ENCODE measurements around the gene B3GLCT. TPM values are rescaled to one million over a fixed set of nuclear protein-coding genes. Genes with fewer than 3 reads are reported as not detected.

B3GLCT gene
- total RNA-seq, 2 donors from 2014 or later, result 18.2 to 40.2 TPM

GRCh38 chr13:31223215-31223614 is 23.4 kb downstream of the B3GLCT start:
- no peak for DNase-seq (ENCODE audit: low spot score)
- Histone ChIP-seq H3K27me3 (no peaks in the 10 kb centered on the region), H3K9me3 (no peaks in the 10 kb centered on the region), H3K36me3 (no peaks in the 10 kb centered on the region), H3K27ac (peak overlapping the region; percentile 65 to 77), H3K4me1 (peaks cover 0 to 61% of the 10 kb centered on the region in 2 donors), H3K4me3 (no peak overlapping the region)
- no peak for TF ChIP-seq CTCF (IDR thresholded peaks at IDR 0.05)

- no peak for DNase-seq (ENCODE audit: low spot score)
These were observed 23.9 kb downstream of the B3GLCT start for GRCh38 chr13:31223640-31224039.

GRCh38 chr13:31224174-31224669 is 24.4 kb downstream of the B3GLCT start:
- H3K27me3 ChIP-seq, result no peaks in the 10 kb centered on the region
- H3K4me1 ChIP-seq, result peaks cover 0 to 53% of the 10 kb centered on the region in 2 donors
- H3K36me3 ChIP-seq, result peaks cover 3% of the 10 kb centered on the region
- no peak overlapping the region for H3K4me3 ChIP-seq
- DNase-seq (ENCODE audit: low spot score), result no peak
- H3K9me3 ChIP-seq, result no peaks in the 10 kb centered on the region
- TF ChIP-seq CTCF (IDR thresholded peaks at IDR 0.05), result no peak
- H3K27ac ChIP-seq, result peak overlapping the region; percentile 65 to 77

More at GRCh38 chr13:31223640-31224039, 23.9 kb downstream of the B3GLCT start:
- Histone ChIP-seq H3K9me3 (no peaks in the 10 kb centered on the region), H3K27ac (peak overlapping the region; percentile 65 to 77), H3K27me3 (no peaks in the 10 kb centered on the region), H3K4me1 (peaks cover 0 to 58% of the 10 kb centered on the region in 2 donors), H3K4me3 (no peak overlapping the region), H3K36me3 (no peaks in the 10 kb centered on the region)
- TF ChIP-seq CTCF (IDR thresholded peaks at IDR 0.05), result no peak

GRCh38 chr13:31224963-31225559 is 25.3 kb downstream of the B3GLCT start:
- Histone ChIP-seq H3K36me3 (peaks cover 7% of the 10 kb centered on the region), H3K9me3 (no peaks in the 10 kb centered on the region), H3K27ac (peak overlapping the region; percentile 65 to 77), H3K4me1 (peaks cover 0 to 47% of the 10 kb centered on the region in 2 donors), H3K27me3 (no peaks in the 10 kb centered on the region), H3K4me3 (no peak overlapping the region)
- DNase-seq (ENCODE audit: low spot score), result no peak
- no peak for TF ChIP-seq CTCF (IDR thresholded peaks at IDR 0.05)

GRCh38 chr13:31225998-31226675 is 26.4 kb downstream of the B3GLCT start:
- Histone ChIP-seq H3K27ac (peak overlapping the region; percentile 65 to 77), H3K4me1 (peaks cover 0 to 47% of the 10 kb centered on the region in 2 donors), H3K27me3 (no peaks in the 10 kb centered on the region), H3K36me3 (peaks cover 7% of the 10 kb centered on the region), H3K9me3 (no peaks in the 10 kb centered on the region), H3K4me3 (no peak overlapping the region)
- no peak for TF ChIP-seq CTCF (IDR thresholded peaks at IDR 0.05)
- no peak for DNase-seq (ENCODE audit: low spot score)

Measured in right atrium auricular region (tissue), 2 donors.